Lower leg skin (tissue), 3 donors: ENCODE results near the gene GPR37L1.

Source experiments
- CTCF ChIP-seq, 3 donors: fragments of 450-650 bp; IDR thresholded peaks; one replicate each; pipeline ENCODE4 v1.5.1; 2016; ENCODE audit warnings: antibody characterized with exemption in 3 of 3, mild to moderate bottlenecking in 3 of 3, moderate library complexity in 2 of 3
- POLR2A ChIP-seq, 2 donors: fragments of 450-650 bp; IDR thresholded peaks; one replicate each; pipeline ENCODE4 v1.6.1; 2016 to 2017; ENCODE audit warnings: antibody characterized with exemption in 2 of 2, mild to moderate bottlenecking in 1 of 2, moderate library complexity in 1 of 2

GRCh38 chr1:202125611-202126010 lies 2.9 kb downstream of the GPR37L1 start:
- TF ChIP-seq POLR2A (IDR thresholded peaks at IDR 0.05): no peak
- TF ChIP-seq CTCF (IDR thresholded peaks at IDR 0.05): no peak
